DOHH2 (cell line): ENCODE measurements around the gene PIP4K2A.

Experiments
- H3F3A ChIP-seq: fragments of 200-600 bp; sonication (generic), shearing (Covaris generic); 2 replicates; pipeline ENCODE4 v1.6.0; 2016; ENCODE audit warnings: antibody characterized with exemption, mild to moderate bottlenecking; ENCODE audit not compliant: control insufficient read depth, insufficient read depth
- H3K27ac ChIP-seq: fragments of 200-600 bp; sonication (generic); 2 replicates; pipeline ENCODE4 v1.5.1; 2014; ENCODE audit warnings: low read depth, mild to moderate bottlenecking, low read length, moderate library complexity
- H3K27me3 ChIP-seq: fragments of 200-600 bp; sonication (generic); 2 replicates; pipeline ENCODE4 v1.6.1; 2014; ENCODE audit warnings: mild to moderate bottlenecking, low read length, mixed read lengths; ENCODE audit not compliant: control insufficient read depth
- H3K36me3 ChIP-seq: fragments of 200-600 bp; sonication (generic); 2 replicates; pipeline ENCODE4 v1.6.1; 2014; ENCODE audit warnings: mild to moderate bottlenecking, low read length, moderate library complexity, mixed read lengths; ENCODE audit not compliant: control insufficient read depth
- H3K4me1 ChIP-seq: fragments of 200-600 bp; sonication (generic); 2 replicates; pipeline ENCODE4 v1.6.1; 2014; ENCODE audit warnings: mild to moderate bottlenecking, low read length, mixed read lengths; ENCODE audit not compliant: control insufficient read depth
- H3K4me2 ChIP-seq: fragments of 200-600 bp; sonication (generic); 2 replicates; pipeline ENCODE4 v1.6.0; 2014; ENCODE audit warnings: mild to moderate bottlenecking, low read length, moderate library complexity
- H3K4me3 ChIP-seq: fragments of 200-600 bp; sonication (generic); 2 replicates; pipeline ENCODE4 v1.5.1; 2014; ENCODE audit warnings: mild to moderate bottlenecking, low read length, mixed read lengths
- H3K79me2 ChIP-seq: fragments of 200-600 bp; sonication (generic); 2 replicates; pipeline ENCODE4 v1.6.1; 2014; ENCODE audit warnings: mild to moderate bottlenecking, low read length, mixed read lengths; ENCODE audit not compliant: control insufficient read depth
- H3K9me2 ChIP-seq: fragments of 200-600 bp; sonication (generic); replicated peaks from 2 replicates; pipeline ENCODE4 v1.6.1; 2014; ENCODE audit warnings: mild to moderate bottlenecking, low read length, mixed read lengths; ENCODE audit not compliant: control insufficient read depth
- H3K9me3 ChIP-seq: fragments of 200-600 bp; sonication (generic); 2 replicates; pipeline ENCODE4 v1.6.1; 2014; ENCODE audit warnings: antibody characterized with exemption, low read length, mixed read lengths; ENCODE audit not compliant: control insufficient read depth, insufficient read depth
- H4K20me1 ChIP-seq: fragments of 200-600 bp; sonication (generic); 2 replicates; pipeline ENCODE4 v1.6.0; 2014; ENCODE audit warnings: low read depth, mild to moderate bottlenecking, antibody characterized with exemption, low read length, moderate library complexity; ENCODE audit not compliant: control insufficient read depth, insufficient read depth
- EZH2phosphoT487 ChIP-seq: fragments of 200-600 bp; sonication (generic); IDR thresholded peaks from 2 replicates; pipeline ENCODE4 v1.6.1; 2017; ENCODE audit warnings: borderline replicate concordance, mild to moderate bottlenecking, antibody characterized with exemption, low read length, moderate library complexity, mixed read lengths
- TF ChIP-seq, protein P1 (sequence below): fragments of 200-600 bp; sonication (generic); IDR thresholded peaks from one replicate; pipeline ENCODE4 v1.5.1; 2014; ENCODE audit warnings: antibody characterized with exemption, mild to moderate bottlenecking, low read depth, low read length; ENCODE audit not compliant: poor library complexity, severe bottlenecking

PIP4K2A gene

DNA sequence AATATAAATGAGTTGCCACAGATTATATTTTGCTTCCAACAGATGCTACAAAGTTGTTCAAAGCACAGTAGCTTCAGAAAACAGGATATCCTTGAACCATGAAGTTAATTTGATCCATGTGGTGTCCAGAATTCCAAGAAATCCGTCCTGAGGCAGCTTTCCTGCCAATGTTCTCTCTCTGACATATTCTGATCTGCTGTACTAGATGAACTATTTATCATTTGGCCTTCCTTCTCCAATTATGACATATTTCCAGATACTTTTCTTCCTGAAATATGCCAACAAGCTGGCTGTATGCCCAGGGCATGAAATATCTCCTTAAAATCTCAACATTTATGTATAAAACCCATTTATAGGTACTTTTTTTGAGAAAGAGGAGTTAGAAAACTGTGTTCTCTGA, 227.9 kb downstream of the PIP4K2A start:
- Histone ChIP-seq H3K4me1 (no peaks in the 10 kb centered on the region), H3K27ac (no peak overlapping the region), H3K9me3 (no peaks in the 10 kb centered on the region), H3K79me2 (no peaks in the 10 kb centered on the region), H4K20me1 (no peaks in the 10 kb centered on the region), H3K27me3 (peaks cover 26% of the 10 kb centered on the region), H3F3A (no peaks in the 10 kb centered on the region), H3K9me2 (no peaks in the 10 kb centered on the region), H3K36me3 (no peaks in the 10 kb centered on the region), H3K4me3 (no peak overlapping the region), H3K4me2 (no peak overlapping the region)
- TF ChIP-seq, protein P1, sequence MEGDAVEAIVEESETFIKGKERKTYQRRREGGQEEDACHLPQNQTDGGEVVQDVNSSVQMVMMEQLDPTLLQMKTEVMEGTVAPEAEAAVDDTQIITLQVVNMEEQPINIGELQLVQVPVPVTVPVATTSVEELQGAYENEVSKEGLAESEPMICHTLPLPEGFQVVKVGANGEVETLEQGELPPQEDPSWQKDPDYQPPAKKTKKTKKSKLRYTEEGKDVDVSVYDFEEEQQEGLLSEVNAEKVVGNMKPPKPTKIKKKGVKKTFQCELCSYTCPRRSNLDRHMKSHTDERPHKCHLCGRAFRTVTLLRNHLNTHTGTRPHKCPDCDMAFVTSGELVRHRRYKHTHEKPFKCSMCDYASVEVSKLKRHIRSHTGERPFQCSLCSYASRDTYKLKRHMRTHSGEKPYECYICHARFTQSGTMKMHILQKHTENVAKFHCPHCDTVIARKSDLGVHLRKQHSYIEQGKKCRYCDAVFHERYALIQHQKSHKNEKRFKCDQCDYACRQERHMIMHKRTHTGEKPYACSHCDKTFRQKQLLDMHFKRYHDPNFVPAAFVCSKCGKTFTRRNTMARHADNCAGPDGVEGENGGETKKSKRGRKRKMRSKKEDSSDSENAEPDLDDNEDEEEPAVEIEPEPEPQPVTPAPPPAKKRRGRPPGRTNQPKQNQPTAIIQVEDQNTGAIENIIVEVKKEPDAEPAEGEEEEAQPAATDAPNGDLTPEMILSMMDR: no peak
- TF ChIP-seq EZH2phosphoT487: no peak
